Uterus (tissue), 2 donors: ENCODE data around the gene EYA3.

ENCODE experiments used
- POLR2A ChIP-seq, 2 donors: fragments of 450-650 bp; IDR thresholded peaks; one replicate each; pipeline ENCODE4 v1.6.1; 2016; ENCODE audit warnings: antibody characterized with exemption in 2 of 2, mild to moderate bottlenecking in 1 of 2, moderate library complexity in 1 of 2
- TF ChIP-seq, protein P1 (sequence below), 4 experiments: fragments of 200-600 bp in 2 of 4; fragments of 450-650 bp in 2 of 4; sonication (generic) in 2 of 4; IDR thresholded peaks; one replicate each; pipeline ENCODE4 v1.5.1; 2016 to 2019; ENCODE audit warnings: antibody characterized with exemption in 4 of 4, mild to moderate bottlenecking in 2 of 4, moderate library complexity in 1 of 4

- no peak for TF ChIP-seq POLR2A (IDR thresholded peaks at IDR 0.05)
- TF ChIP-seq, protein P1, sequence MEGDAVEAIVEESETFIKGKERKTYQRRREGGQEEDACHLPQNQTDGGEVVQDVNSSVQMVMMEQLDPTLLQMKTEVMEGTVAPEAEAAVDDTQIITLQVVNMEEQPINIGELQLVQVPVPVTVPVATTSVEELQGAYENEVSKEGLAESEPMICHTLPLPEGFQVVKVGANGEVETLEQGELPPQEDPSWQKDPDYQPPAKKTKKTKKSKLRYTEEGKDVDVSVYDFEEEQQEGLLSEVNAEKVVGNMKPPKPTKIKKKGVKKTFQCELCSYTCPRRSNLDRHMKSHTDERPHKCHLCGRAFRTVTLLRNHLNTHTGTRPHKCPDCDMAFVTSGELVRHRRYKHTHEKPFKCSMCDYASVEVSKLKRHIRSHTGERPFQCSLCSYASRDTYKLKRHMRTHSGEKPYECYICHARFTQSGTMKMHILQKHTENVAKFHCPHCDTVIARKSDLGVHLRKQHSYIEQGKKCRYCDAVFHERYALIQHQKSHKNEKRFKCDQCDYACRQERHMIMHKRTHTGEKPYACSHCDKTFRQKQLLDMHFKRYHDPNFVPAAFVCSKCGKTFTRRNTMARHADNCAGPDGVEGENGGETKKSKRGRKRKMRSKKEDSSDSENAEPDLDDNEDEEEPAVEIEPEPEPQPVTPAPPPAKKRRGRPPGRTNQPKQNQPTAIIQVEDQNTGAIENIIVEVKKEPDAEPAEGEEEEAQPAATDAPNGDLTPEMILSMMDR (IDR thresholded peaks at IDR 0.05): no peak
These were observed 97.4 kb downstream of the EYA3 start for GRCh38 chr1:27990920-27991537.
